ENCODE data around the gene LRRN2.

GRCh38 chr1:204643503-204643902 is 42.0 kb downstream of the LRRN2 start:
- TF ChIP-seq, protein P1, sequence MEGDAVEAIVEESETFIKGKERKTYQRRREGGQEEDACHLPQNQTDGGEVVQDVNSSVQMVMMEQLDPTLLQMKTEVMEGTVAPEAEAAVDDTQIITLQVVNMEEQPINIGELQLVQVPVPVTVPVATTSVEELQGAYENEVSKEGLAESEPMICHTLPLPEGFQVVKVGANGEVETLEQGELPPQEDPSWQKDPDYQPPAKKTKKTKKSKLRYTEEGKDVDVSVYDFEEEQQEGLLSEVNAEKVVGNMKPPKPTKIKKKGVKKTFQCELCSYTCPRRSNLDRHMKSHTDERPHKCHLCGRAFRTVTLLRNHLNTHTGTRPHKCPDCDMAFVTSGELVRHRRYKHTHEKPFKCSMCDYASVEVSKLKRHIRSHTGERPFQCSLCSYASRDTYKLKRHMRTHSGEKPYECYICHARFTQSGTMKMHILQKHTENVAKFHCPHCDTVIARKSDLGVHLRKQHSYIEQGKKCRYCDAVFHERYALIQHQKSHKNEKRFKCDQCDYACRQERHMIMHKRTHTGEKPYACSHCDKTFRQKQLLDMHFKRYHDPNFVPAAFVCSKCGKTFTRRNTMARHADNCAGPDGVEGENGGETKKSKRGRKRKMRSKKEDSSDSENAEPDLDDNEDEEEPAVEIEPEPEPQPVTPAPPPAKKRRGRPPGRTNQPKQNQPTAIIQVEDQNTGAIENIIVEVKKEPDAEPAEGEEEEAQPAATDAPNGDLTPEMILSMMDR (IDR thresholded peaks at IDR 0.05) = no peak
- no peak for TF ChIP-seq POLR2A (IDR thresholded peaks at IDR 0.05)
